GM11168 (cell line): ENCODE data around the gene ISG15.
"Not testable (repeated sequence)": the region's sequence is repeated elsewhere in the genome, so short reads cannot be mapped to it uniquely, and the experiment has no call there.

Experiments used
- in situ Hi-C: fragments of 300-500 bp; cut with MboI; formaldehyde crosslinking; loops from one replicate; pipeline ENCODE4 v1.12.0; 2022; ENCODE audit warnings: low sequenced_read_pairs; ENCODE audit not compliant: unreplicated experiment

The ISG15 gene

DNA sequence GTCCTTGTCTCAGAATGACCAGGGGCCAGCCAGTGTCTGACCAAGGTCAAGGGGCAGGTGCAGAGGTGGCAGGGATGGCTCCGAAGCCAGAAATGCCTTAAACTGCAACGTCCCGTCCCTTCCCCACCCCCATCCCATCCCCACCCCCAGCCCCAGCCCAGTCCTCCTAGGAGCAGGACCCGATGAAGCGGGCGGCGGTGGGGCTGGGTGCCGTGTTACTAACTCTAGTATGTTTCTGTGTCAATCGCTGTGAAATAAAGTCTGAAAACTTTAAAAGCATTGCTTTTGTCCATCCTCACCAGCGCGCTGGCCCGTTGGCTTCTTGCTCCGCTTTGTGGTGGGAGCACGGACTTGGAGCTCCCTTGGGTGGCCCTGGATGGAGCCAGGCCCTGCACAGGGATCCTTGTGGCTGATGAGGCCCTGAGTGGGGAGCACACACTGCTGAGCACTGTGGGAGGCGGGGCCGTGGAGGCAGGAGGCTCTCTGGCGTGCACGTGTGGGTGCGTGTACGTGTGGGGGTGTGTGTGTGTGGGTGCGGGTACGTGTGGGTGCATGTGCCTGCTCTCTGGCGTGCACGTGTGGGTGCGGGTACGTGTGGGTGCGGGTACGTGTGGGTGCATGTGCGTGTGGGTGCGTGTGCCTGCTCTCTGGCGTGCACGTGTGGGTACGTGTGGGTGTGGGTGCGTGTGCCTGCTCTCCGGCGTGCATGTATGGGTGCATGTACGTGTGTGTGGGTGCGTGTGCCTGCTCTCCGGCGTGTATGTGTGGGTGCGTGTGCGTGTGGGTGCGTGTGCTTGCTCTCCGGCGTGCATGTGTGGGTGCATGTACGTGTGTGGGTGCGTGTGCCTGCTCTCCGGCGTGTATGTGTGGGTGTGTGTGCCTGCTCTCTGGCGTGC is 42.8 kb downstream of the ISG15 start:
- in situ Hi-C loops, result no loop called here

DNA sequence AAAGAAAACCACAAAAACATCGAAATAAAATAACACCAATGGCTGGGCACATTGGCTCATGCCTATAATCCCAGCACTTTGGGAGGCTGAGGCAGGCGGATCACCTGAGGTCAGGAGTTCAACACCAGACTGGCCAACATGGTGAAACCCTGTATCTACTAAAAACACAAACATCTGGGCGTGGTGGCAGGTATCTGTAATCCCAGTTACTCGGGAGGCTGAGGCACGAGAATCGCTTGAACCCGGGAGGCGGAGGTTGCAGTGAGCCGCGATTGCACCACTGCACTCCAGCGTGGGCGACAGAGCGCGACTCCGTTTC is 44.4 kb downstream of the ISG15 start:
- in situ Hi-C loops, result not testable (repeated sequence)

DNA sequence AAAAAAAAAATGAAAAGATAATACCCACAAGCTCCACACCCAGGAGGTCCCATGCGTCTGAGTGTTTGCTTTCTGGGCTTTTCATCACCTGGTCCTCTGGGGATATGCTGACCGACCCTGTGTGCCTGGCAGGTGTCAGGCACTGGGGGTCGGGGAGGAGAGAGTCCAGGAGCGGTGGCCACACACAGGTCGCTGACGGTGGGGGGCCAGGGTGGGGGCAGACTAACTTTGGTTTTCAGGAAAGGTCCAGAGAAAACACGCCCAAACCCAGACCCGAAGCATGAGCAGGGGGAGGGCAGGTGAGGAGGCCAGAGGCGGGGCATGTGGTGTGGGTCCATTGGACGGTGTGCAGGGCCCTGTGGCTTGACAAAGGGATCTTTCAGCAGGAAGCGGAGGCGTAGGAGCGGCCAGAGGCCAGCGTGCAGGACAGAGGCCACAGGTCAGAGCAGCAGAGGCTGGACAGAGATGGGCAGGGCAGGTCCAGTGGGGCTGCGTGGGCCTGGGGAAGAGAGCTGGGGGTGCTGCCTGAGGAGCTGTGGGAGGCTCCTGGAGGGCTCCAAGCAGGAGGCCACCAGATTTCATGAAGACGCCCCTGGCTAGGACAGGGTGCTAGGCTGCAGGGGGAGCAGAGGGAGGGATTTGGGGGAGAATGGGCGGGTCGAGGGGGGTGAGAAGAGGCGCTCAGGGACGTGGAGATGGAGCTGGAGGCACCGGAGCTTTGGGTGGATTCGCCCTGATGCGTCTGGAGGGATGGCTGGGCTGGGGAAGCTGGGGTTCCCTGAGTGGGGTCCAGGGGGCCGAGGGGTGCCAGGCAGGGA is 45.0 kb downstream of the ISG15 start:
- in situ Hi-C loops, result no loop called here

- in situ Hi-C loops, result no loop called here
Measured at GRCh38 chr1:1058921-1059493, 45.7 kb downstream of the ISG15 start.

GRCh38 chr1:1059494-1060280 is 46.4 kb downstream of the ISG15 start:
- in situ Hi-C loops, result no loop called here

DNA sequence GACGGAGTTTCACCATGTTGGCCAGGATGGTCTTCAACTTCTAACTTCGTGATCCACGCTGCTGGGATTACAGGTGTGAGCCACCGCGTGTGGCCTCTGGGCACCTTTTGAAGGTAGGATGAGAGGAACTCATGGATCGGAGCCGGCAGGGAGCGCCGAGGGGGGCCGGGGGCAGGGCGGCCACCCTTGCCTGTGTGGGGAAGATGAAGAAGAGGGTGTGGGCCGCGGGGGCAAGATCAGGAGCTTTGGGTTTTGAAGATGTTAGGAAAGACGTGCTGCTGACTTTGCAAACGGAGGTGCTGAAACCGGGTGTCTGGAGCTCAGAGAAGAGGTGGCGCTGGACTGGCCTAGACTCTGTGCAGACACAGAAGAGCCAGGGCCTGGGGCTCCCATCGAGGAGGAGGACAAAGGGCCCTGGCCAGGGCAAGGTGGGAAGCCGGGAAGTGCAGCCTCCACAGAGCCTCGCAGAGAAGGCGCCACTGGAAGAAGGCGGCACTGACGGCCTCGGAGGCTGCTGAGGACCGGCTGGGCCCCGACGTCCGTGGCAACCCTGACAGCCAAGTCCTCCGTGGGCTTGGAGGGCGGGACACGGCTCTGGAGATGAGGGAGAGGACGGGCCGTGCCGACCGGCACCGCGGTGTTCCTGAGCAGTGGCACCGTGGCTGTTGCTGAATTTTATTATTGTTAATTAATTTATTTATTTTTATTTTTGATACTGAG is 47.1 kb downstream of the ISG15 start:
- in situ Hi-C loops, result no loop called here

DNA sequence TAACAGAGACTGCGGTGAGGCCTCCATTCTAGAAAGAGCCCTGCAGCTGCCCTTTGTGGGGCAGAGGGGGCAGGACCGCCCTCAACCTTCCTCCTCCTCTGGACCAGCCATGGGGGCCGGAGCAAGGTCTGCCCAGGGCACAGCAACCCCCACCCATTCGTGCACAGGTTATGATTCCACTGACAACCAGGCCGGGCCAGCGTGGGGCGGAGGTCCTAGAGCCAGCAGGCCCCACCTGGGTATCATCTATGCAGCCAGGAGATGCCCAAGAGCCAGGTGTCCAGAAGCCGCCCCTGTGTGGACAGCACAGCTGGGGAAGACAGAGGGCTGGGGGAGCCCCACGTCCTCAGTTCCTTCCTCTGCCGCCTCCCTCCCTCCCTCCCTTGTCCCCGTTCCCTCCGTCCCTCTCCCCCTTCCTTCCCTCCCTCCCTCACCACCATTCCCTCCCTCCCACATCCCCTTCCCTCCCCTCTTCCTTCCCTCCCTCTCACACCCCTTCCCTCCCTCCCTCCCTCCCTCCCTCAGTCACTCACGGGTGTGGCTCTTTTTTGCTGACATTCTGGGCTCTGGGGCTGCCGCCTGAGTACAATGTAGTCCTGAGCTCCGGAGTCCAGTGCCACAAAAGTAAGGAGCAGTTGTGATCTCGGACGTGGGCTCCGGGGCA is 48.5 kb downstream of the ISG15 start:
- in situ Hi-C loops, result no loop called here

DNA sequence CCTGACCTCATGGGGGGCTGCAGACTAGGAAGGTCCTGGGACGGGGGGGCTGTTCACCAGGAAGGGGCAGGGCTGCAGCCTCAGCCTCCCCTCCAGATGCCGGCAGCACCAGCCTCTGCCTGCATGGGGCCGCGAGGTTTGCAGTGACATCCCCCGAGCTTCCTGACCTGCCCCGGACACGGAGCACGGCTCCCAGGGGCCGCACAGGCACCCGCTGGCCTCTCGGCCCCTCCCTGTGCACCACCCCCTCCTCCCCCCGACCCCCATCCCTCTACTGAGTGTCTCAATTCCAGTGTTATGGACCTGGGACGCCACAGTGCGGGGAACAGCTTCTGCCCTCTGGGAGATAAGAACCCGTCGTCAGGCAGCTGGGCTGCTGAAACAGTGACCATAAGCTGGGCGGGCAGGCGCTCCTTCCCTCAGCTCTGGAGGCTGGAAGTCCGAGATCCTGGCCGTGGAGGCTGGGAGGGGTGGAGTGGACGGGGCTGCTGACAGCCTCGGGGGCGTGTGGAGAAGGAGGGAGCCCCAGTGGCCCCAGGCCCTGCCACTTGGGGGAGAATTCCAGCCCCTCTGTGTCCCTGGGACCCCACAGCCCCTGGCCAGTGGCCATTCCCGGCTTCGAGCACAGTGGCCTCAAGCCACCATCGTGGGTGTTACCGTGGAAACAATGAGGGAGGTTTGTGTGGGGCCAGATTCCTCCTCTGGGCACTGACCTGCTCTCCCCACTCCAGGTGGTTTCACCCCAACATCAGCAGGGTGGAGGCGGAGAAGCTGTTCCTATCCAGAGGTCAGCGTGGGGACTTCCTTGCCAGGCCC is 49.3 kb downstream of the ISG15 start:
- in situ Hi-C loops, result no loop called here

DNA sequence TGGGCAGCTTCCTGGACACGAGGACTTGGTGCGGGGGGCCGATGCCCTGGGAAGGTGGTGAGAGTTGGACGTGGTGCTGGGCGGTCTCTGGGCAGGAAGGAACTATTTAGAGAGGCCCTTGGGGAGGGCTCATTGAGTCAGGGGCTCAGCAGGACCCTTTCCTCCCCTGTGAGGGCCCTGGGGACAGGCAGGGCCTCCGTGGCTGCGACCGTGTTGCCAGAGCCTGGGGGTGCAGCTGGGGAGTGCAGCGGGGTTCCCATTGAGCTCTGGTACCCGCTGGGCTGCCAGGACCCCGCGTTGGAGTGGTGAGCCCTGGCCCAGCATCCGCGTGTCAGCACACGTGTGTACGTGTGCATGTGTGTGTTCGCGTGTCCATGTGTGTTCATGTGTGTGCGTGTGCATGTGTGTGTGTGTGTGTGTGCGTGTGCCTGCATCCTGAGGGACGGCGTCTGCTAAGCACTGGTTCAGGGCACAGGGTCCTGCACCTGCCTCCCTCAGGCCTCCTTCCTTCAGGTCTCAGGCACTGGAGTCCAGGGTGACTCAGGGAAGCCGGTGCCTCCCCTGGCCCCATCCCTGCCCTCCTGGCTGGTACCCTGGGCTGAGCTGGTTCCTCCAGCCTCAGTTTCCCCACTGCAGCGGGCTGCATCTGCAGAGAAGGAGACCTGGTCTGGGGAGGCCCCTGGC is 50.1 kb downstream of the ISG15 start:
- in situ Hi-C loops, result no loop called here
